Sigmoid colon (tissue), 7 donors: ENCODE results near the gene GPR151. TPM values are rescaled to one million over a fixed set of nuclear protein-coding genes. Genes with fewer than 3 reads are reported as not detected.

Experiments
- DNase-seq: peaks from one replicate; pipeline ENCODE4 v3.0.0-alpha.2; 2019
- H3K27ac ChIP-seq, 4 donors: fragments of 200-600 bp; sonication (generic); one replicate each; pipeline ENCODE4 v1.5.1; 2016 to 2019; ENCODE audit warnings: mild to moderate bottlenecking in 1 of 4
- H3K27me3 ChIP-seq, 3 donors: fragments of 200-600 bp; sonication (generic); one replicate each; pipeline ENCODE4 v1.5.1; 2019; ENCODE audit warnings: mild to moderate bottlenecking in 1 of 3
- H3K36me3 ChIP-seq, 4 donors: fragments of 200-600 bp; sonication (generic); one replicate each; pipeline ENCODE4 v1.5.1; 2016 to 2019
- H3K4me1 ChIP-seq, 4 donors: fragments of 200-600 bp; sonication (generic); one replicate each; pipeline ENCODE4 v1.5.1; 2017 to 2019
- H3K4me3 ChIP-seq, 4 donors: fragments of 200-600 bp; sonication (generic); one replicate each; pipeline ENCODE4 v1.5.1; 2017 to 2019; ENCODE audit warnings: mild to moderate bottlenecking in 2 of 4, moderate library complexity in 1 of 4
- H3K9me3 ChIP-seq, 4 donors: fragments of 200-600 bp in 3 of 4; sonication (generic) in 3 of 4; one replicate each; pipeline versions ENCODE4 v1.5.1 to v1.6.1; 2013 to 2019
- CTCF ChIP-seq, 4 experiments: fragments of 450-650 bp in 3 of 4; fragments of 200-600 bp in 1 of 4; IDR thresholded peaks; one replicate each; pipeline ENCODE4 v1.5.1; 2016 to 2019; ENCODE audit warnings: antibody characterized with exemption in 4 of 4, mild to moderate bottlenecking in 3 of 4, moderate library complexity in 2 of 4
- EP300 ChIP-seq, 4 donors: sonication (generic); formaldehyde crosslinking; IDR thresholded peaks; one replicate each; pipeline ENCODE4 v1.6.1; 2017; ENCODE audit warnings: antibody characterized with exemption in 4 of 4
- POLR2A ChIP-seq, 2 donors: fragments of 450-650 bp; IDR thresholded peaks; one replicate each; pipeline ENCODE4 v1.6.1; 2016; ENCODE audit warnings: antibody characterized with exemption in 2 of 2, mild to moderate bottlenecking in 2 of 2, moderate library complexity in 2 of 2
- POLR2AphosphoS5 ChIP-seq, 4 donors: sonication (generic); formaldehyde crosslinking; IDR thresholded peaks; one replicate each; pipeline ENCODE4 v1.6.1; 2017; ENCODE audit warnings: antibody characterized with exemption in 4 of 4
- WGBS, 2 donors: extraction: QIAGEN DNeasy Blood & Tissue Kit; methylation state at CpG; one replicate each; pipeline ENCODE4 v1.1.7; 2013; 5-methylcytosine and 5-hydroxymethylcytosine counted together
- intact Hi-C: fragments of 100-400 bp; cut with DNase I; formaldehyde crosslinking; loops from one replicate; pipeline ENCODE4 v1.15.1; 2023
- polyA plus RNA-seq, 3 donors: library from polyadenylated mRNA; stranded (reverse); fragments of 200-250 nt; gene quantifications; one replicate each; pipeline ENCODE4 v1.2.3, GENCODE V29; 2013
- total RNA-seq, 4 donors: library from RNA; depleted of rRNA; stranded (reverse); fragments of >200 nt; gene quantifications; one replicate each; pipeline ENCODE4 v1.1.0, GENCODE V29; 2016
- donor health status: healthy with polysubstance abuse.
- donor health status: Bipolar disorder and iron deficiency.
- donor health status: healthy.

GPR151 gene
- total and polyA plus RNA-seq, 7 donors = not detected

DNA sequence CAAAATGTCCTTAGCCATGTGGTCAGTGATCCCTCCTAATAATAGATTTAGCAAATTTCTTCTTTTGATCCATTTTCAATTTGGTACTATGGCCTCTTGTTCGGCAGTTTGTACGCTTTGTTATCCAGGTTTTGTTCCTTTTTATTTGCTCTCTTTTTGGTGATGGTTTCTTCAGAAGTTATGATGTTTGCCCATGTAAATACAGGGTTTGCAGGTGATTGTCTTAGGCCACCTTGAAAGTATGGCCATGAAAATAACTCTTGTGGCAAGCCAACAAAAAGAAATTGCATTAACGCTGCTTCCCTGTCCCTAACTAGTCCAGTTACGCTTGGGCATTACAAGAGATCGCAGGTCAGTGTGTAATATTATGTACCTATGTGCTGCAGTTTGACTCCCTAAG, 8.6 kb downstream of the GPR151 start:
- WGBS, 2 donors = 78 to 95% methylated on average over 5 of the region's 5 CpGs

DNA sequence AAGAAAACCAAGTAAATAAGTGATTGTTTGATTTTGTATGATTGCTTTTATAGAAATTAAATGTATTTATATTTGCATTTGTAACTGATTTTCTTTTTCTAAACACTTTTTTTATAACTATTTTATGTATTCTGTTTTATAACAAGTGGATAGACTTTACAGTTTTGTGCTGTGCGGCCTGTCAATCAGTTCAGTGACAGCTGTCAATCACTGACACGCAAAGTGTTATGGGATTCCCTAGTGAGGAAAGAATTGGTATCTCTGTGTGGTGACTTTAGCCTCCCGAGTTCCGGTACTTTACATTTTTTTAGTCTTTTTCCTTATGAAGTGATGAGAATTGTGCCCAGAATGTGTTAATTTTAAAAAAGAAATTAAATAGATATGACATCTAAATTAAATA, 16.3 kb downstream of the GPR151 start:
- H3K9me3 ChIP-seq = no peaks in the 10 kb centered on the region
- peaks cover 3 to 50% (median 5%) of the 10 kb centered on the region in 4 donors for H3K36me3 ChIP-seq
- intact Hi-C loops = no loop called here
- TF ChIP-seq EP300 (IDR thresholded peaks at IDR 0.05) (no peak), POLR2A (IDR thresholded peaks at IDR 0.05) (no peak), CTCF (IDR thresholded peaks at IDR 0.05) (no peak), POLR2AphosphoS5 (IDR thresholded peaks at IDR 0.05) (no peak)
- H3K4me3 ChIP-seq = no peak overlapping the region
- no peaks in the 10 kb centered on the region for H3K4me1 ChIP-seq
- H3K27ac ChIP-seq = no peak overlapping the region
- WGBS, 2 donors = 98 to 99% methylated on average over 4 of the region's 4 CpGs
- H3K27me3 ChIP-seq = no peaks in the 10 kb centered on the region
- no peak for DNase-seq

More for the DNA sequence above, 8.6 kb downstream of the GPR151 start:
- no peak for TF ChIP-seq CTCF (IDR thresholded peaks at IDR 0.05)
- TF ChIP-seq POLR2AphosphoS5 (IDR thresholded peaks at IDR 0.05) = no peak
- no peak for TF ChIP-seq EP300 (IDR thresholded peaks at IDR 0.05)
- TF ChIP-seq POLR2A (IDR thresholded peaks at IDR 0.05) = no peak
- no peaks in the 10 kb centered on the region for H3K4me1 ChIP-seq
- no peaks in the 10 kb centered on the region for H3K27me3 ChIP-seq
- no peak for DNase-seq
- H3K36me3 ChIP-seq = peaks cover 4 to 95% (median 29%) of the 10 kb centered on the region in 4 donors
- intact Hi-C loops = no loop called here
- no peak overlapping the region for H3K4me3 ChIP-seq
- no peak overlapping the region for H3K27ac ChIP-seq
- no peaks in the 10 kb centered on the region for H3K9me3 ChIP-seq

DNA sequence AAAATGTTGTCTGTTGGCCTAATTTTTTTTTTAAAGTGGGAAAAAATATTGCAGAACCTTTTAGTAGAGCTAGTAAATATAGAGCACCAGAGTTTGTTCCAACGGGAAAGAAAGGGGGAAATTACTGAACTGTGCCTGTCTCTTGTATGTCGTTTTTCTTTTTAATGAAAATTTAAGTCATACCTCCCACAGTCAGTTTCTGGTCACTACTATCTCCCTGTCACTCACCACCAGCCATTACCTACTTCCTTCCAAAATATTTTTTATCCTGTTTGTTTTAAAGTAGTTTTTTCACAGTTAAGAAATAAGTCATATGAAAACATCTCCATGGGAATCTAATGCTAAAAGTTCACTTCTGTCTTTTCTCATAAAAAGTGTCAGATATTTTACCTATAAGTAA, 21.3 kb downstream of the GPR151 start:
- Histone ChIP-seq H3K27ac (no peak overlapping the region), H3K4me1 (peaks cover 0 to 7% (median 3%) of the 10 kb centered on the region in 4 donors), H3K27me3 (no peaks in the 10 kb centered on the region), H3K9me3 (no peaks in the 10 kb centered on the region), H3K36me3 (peaks cover 3 to 34% (median 6%) of the 10 kb centered on the region in 4 donors), H3K4me3 (no peak overlapping the region)
- WGBS, 2 donors = 82 to 84% methylated on average over 2 of the region's 2 CpGs
- no peak for TF ChIP-seq POLR2AphosphoS5 (IDR thresholded peaks at IDR 0.05)
- TF ChIP-seq CTCF (IDR thresholded peaks at IDR 0.05) = no peak
- TF ChIP-seq POLR2A (IDR thresholded peaks at IDR 0.05) = no peak
- no peak for TF ChIP-seq EP300 (IDR thresholded peaks at IDR 0.05)
- DNase-seq = no peak
- intact Hi-C loops = no loop called here

GRCh38 chr5:146490089-146490843, 25.7 kb downstream of the GPR151 start:
- H3K36me3 ChIP-seq = peaks cover 0 to 27% (median 9%) of the 10 kb centered on the region in 4 donors
- H3K4me1 ChIP-seq = peaks cover 0 to 7% (median 3%) of the 10 kb centered on the region in 4 donors
- 87 to 93% methylated on average over 3 of the region's 3 CpGs for WGBS, 2 donors
- no peaks in the 10 kb centered on the region for H3K27me3 ChIP-seq
- H3K4me3 ChIP-seq = no peak overlapping the region
- TF ChIP-seq EP300 (IDR thresholded peaks at IDR 0.05) = no peak
- TF ChIP-seq POLR2A (IDR thresholded peaks at IDR 0.05) = no peak
- no peak for TF ChIP-seq POLR2AphosphoS5 (IDR thresholded peaks at IDR 0.05)
- TF ChIP-seq CTCF (IDR thresholded peaks at IDR 0.05) = no peak
- no peak overlapping the region for H3K27ac ChIP-seq
- H3K9me3 ChIP-seq = no peaks in the 10 kb centered on the region
- intact Hi-C loops = no loop called here
- no peak for DNase-seq
